SJCRH30 (cell line): ENCODE data around the gene BICDL1. TPM values are rescaled to one million over a fixed set of nuclear protein-coding genes. Genes with fewer than 3 reads are reported as not detected.

Experiments
- DNase-seq, 2 experiments: peaks; one replicate each; pipeline ENCODE4 v3.0.0-alpha.2; 2015 to 2020
- H3K27ac ChIP-seq: fragments of 250-450 bp; sonication (Bioruptor Pico); 2 replicates; pipeline ENCODE4 v1.5.1; 2020; ENCODE audit warnings: mild to moderate bottlenecking, moderate library complexity
- H3K27me3 ChIP-seq: fragments of 250-450 bp; sonication (Bioruptor Pico); 2 replicates; pipeline ENCODE4 v1.5.1; 2020; ENCODE audit warnings: mild to moderate bottlenecking, moderate library complexity
- H3K36me3 ChIP-seq: fragments of 250-450 bp; sonication (Bioruptor Pico); 2 replicates; pipeline ENCODE4 v1.5.1; 2020; ENCODE audit warnings: mild to moderate bottlenecking, moderate library complexity
- H3K4me1 ChIP-seq: fragments of 250-450 bp; sonication (Bioruptor Pico); 2 replicates; pipeline ENCODE4 v1.5.1; 2020; ENCODE audit warnings: mild to moderate bottlenecking, moderate library complexity
- H3K4me3 ChIP-seq: fragments of 250-450 bp; sonication (Bioruptor Pico); 2 replicates; pipeline ENCODE4 v1.5.1; 2020; ENCODE audit warnings: mild to moderate bottlenecking, moderate library complexity
- H3K9me3 ChIP-seq: fragments of 250-450 bp; sonication (Bioruptor Pico); replicated peaks from 2 replicates; pipeline ENCODE4 v1.5.1; 2020; ENCODE audit warnings: mild to moderate bottlenecking, moderate library complexity
- total RNA-seq: library from RNA; depleted of rRNA; stranded (reverse); fragments of >200 nt; shearing (Covaris generic); gene quantifications from 2 replicates; pipeline ENCODE4 v1.2.3, GENCODE V29; 2014; rRNA removed

Gene BICDL1
- total RNA-seq, 1 experiment from 2014 or later: not detected

DNA sequence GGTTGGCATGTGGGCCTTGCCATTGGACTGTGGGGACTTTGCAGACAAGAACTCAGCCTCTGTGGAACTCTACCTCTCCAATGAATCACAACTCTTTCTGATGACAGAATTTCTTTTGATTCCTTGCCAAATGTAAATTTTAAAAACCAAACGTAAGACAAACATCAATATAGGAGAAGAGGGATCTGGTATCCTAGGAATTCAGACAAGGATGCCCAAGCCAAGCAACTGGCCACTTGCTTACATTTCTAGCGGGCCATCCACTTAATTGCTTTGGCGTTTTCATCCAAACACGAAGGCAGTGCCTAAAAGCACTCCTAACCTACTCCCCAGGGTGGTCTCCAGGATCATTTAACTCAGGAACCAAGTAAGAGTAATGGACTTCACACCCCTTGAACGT, 150.9 kb downstream of the BICDL1 start:
- no peaks in the 10 kb centered on the region for H3K9me3 ChIP-seq
- no peak for DNase-seq
- H3K27me3 ChIP-seq: no peaks in the 10 kb centered on the region
- H3K27ac ChIP-seq: no peak overlapping the region
- H3K4me1 ChIP-seq: no peaks in the 10 kb centered on the region
- peaks cover 70% of the 10 kb centered on the region for H3K36me3 ChIP-seq
- H3K4me3 ChIP-seq: no peak overlapping the region

- no peaks in the 10 kb centered on the region for H3K27me3 ChIP-seq
- H3K36me3 ChIP-seq: peaks cover 68% of the 10 kb centered on the region
- no peaks in the 10 kb centered on the region for H3K9me3 ChIP-seq
- no peak for DNase-seq
- no peak overlapping the region for H3K27ac ChIP-seq
- no peak overlapping the region for H3K4me3 ChIP-seq
- H3K4me1 ChIP-seq: no peaks in the 10 kb centered on the region
These were observed 151.6 kb downstream of the BICDL1 start for GRCh38 chr12:120140603-120141002.

- no peaks in the 10 kb centered on the region for H3K27me3 ChIP-seq
These were observed 152.3 kb downstream of the BICDL1 start for GRCh38 chr12:120141336-120141735.

GRCh38 chr12:120142231-120142877, 153.3 kb downstream of the BICDL1 start:
- Histone ChIP-seq H3K27me3 (no peaks in the 10 kb centered on the region), H3K36me3 (peaks cover 68% of the 10 kb centered on the region), H3K4me1 (no peaks in the 10 kb centered on the region), H3K4me3 (no peak overlapping the region), H3K9me3 (no peaks in the 10 kb centered on the region), H3K27ac (no peak overlapping the region)
- DNase-seq: no peak

More at GRCh38 chr12:120141336-120141735, 152.3 kb downstream of the BICDL1 start:
- no peak overlapping the region for H3K4me3 ChIP-seq
- no peak for DNase-seq
- no peaks in the 10 kb centered on the region for H3K9me3 ChIP-seq
- H3K4me1 ChIP-seq: no peaks in the 10 kb centered on the region
- H3K27ac ChIP-seq: no peak overlapping the region
- H3K36me3 ChIP-seq: peaks cover 67% of the 10 kb centered on the region

Other genes starting within 250 kb of the BICDL1 start
- 37.1 and 43.7 TPM in 2 replicates for gene CIT, start 111.9 kb upstream of the BICDL1 start, total RNA-seq
- gene RAB35, start 127.5 kb downstream of the BICDL1 start, total RNA-seq: 25.4 and 27.6 TPM in 2 replicates
- 49.7 and 61.9 TPM in 2 replicates for gene GCN1, start 205.5 kb downstream of the BICDL1 start, total RNA-seq
- gene RPLP0, start 211.9 kb downstream of the BICDL1 start, total RNA-seq: 2,854 and 3,078 TPM in 2 replicates